SK-N-SH treated with all-trans-retinoic acid at 6 μM for 48 hours (cell line): ENCODE measurements around the gene HINT3.

Experiments used
- ARNTL ChIP-seq: fragments of 450-650 bp; formaldehyde crosslinking; IDR thresholded peaks from 2 replicates; pipeline ENCODE4 v1.5.0; 2020; ENCODE audit warnings: low read depth, mild to moderate bottlenecking, moderate library complexity, borderline replicate concordance
- CSDC2 ChIP-seq: fragments of 250-450 bp; sonication (Bioruptor Pico); IDR thresholded peaks from 2 replicates; pipeline ENCODE4 v1.5.0; 2020; ENCODE audit warnings: mild to moderate bottlenecking, moderate library complexity
- ISL1 ChIP-seq: fragments of 250-450 bp; sonication (Bioruptor Pico); IDR thresholded peaks from 2 replicates; pipeline ENCODE4 v2.1.2; 2022; ENCODE audit warnings: mild to moderate bottlenecking, moderate library complexity
- TOX ChIP-seq: fragments of 250-450 bp; sonication (Bioruptor Pico); IDR thresholded peaks from 2 replicates; pipeline ENCODE4 v1.8.0; 2021; ENCODE audit warnings: mild to moderate bottlenecking, moderate library complexity, borderline replicate concordance
- ZC3H10 ChIP-seq: fragments of 250-450 bp; sonication (Bioruptor Pico); IDR thresholded peaks from 2 replicates; pipeline ENCODE4 v1.5.1; 2021; ENCODE audit warnings: mild to moderate bottlenecking, moderate library complexity
- ZFP30 ChIP-seq: fragments of 450-650 bp; formaldehyde crosslinking; IDR thresholded peaks from 2 replicates; pipeline ENCODE4 v1.5.0; 2022; ENCODE audit warnings: mild to moderate bottlenecking, moderate library complexity
- ZNF8 ChIP-seq: fragments of 450-650 bp; formaldehyde crosslinking; IDR thresholded peaks from 2 replicates; pipeline ENCODE4 v1.5.0; 2020; ENCODE audit warnings: mild to moderate bottlenecking, moderate library complexity
- TF ChIP-seq, protein P1 (sequence below): fragments of 250-450 bp; sonication (Bioruptor Pico); IDR thresholded peaks from 2 replicates; pipeline ENCODE4 v1.5.1; 2020; ENCODE audit warnings: low read depth, mild to moderate bottlenecking, moderate library complexity
- TF ChIP-seq, protein P2 (sequence below): fragments of 250-450 bp; sonication (Bioruptor Pico); IDR thresholded peaks from 2 replicates; pipeline ENCODE4 v1.8.0; 2020; ENCODE audit warnings: mild to moderate bottlenecking, moderate library complexity, borderline replicate concordance
- TF ChIP-seq, protein P3 (sequence below): fragments of 250-450 bp; sonication (Bioruptor Pico); IDR thresholded peaks from 2 replicates; pipeline ENCODE4 v1.5.0; 2020; ENCODE audit warnings: mild to moderate bottlenecking, moderate library complexity
- TF ChIP-seq, protein P4 (sequence below): fragments of 250-450 bp; sonication (Bioruptor Pico); IDR thresholded peaks from 2 replicates; pipeline ENCODE4 v1.5.1; 2021; ENCODE audit warnings: mild to moderate bottlenecking, moderate library complexity

DNA sequence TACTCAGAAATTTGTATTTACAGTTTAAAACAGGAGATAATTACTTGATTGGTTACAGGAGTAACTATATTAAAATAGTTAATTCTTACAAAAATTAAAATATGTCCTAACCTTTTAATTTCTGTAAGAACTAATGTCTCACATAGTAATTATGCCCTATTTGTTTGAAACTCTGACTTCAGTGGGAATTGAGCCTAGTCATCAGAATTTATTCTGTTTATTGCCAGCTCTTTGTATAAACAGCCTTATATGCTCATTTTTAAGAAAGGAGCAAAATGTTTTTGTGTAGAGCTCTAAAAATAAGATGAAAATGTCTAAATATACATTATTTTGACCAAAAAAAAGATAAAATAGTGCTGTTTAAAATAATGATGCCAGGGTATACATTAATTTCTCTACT is 51.2 kb downstream of the HINT3 start:
- TF ChIP-seq, protein P1, sequence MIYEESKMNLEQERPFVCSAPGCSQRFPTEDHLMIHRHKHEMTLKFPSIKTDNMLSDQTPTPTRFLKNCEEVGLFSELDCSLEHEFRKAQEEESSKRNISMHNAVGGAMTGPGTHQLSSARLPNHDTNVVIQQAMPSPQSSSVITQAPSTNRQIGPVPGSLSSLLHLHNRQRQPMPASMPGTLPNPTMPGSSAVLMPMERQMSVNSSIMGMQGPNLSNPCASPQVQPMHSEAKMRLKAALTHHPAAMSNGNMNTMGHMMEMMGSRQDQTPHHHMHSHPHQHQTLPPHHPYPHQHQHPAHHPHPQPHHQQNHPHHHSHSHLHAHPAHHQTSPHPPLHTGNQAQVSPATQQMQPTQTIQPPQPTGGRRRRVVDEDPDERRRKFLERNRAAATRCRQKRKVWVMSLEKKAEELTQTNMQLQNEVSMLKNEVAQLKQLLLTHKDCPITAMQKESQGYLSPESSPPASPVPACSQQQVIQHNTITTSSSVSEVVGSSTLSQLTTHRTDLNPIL (CRISPR knock-in tag), result no peak
- TF ChIP-seq ISL1, result no peak
- TF ChIP-seq ZC3H10, result no peak
- TF ChIP-seq ZFP30 (CRISPR knock-in tag), result no peak
- TF ChIP-seq ARNTL (CRISPR knock-in tag), result no peak
- TF ChIP-seq, protein P2, sequence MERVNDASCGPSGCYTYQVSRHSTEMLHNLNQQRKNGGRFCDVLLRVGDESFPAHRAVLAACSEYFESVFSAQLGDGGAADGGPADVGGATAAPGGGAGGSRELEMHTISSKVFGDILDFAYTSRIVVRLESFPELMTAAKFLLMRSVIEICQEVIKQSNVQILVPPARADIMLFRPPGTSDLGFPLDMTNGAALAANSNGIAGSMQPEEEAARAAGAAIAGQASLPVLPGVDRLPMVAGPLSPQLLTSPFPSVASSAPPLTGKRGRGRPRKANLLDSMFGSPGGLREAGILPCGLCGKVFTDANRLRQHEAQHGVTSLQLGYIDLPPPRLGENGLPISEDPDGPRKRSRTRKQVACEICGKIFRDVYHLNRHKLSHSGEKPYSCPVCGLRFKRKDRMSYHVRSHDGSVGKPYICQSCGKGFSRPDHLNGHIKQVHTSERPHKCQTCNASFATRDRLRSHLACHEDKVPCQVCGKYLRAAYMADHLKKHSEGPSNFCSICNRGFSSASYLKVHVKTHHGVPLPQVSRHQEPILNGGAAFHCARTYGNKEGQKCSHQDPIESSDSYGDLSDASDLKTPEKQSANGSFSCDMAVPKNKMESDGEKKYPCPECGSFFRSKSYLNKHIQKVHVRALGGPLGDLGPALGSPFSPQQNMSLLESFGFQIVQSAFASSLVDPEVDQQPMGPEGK, result no peak
- TF ChIP-seq CSDC2 (CRISPR knock-in tag), result no peak
- no peak for TF ChIP-seq TOX (CRISPR knock-in tag)
- TF ChIP-seq, protein P3, sequence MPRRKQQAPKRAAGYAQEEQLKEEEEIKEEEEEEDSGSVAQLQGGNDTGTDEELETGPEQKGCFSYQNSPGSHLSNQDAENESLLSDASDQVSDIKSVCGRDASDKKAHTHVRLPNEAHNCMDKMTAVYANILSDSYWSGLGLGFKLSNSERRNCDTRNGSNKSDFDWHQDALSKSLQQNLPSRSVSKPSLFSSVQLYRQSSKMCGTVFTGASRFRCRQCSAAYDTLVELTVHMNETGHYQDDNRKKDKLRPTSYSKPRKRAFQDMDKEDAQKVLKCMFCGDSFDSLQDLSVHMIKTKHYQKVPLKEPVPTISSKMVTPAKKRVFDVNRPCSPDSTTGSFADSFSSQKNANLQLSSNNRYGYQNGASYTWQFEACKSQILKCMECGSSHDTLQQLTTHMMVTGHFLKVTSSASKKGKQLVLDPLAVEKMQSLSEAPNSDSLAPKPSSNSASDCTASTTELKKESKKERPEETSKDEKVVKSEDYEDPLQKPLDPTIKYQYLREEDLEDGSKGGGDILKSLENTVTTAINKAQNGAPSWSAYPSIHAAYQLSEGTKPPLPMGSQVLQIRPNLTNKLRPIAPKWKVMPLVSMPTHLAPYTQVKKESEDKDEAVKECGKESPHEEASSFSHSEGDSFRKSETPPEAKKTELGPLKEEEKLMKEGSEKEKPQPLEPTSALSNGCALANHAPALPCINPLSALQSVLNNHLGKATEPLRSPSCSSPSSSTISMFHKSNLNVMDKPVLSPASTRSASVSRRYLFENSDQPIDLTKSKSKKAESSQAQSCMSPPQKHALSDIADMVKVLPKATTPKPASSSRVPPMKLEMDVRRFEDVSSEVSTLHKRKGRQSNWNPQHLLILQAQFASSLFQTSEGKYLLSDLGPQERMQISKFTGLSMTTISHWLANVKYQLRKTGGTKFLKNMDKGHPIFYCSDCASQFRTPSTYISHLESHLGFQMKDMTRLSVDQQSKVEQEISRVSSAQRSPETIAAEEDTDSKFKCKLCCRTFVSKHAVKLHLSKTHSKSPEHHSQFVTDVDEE, result no peak
- TF ChIP-seq, protein P4, sequence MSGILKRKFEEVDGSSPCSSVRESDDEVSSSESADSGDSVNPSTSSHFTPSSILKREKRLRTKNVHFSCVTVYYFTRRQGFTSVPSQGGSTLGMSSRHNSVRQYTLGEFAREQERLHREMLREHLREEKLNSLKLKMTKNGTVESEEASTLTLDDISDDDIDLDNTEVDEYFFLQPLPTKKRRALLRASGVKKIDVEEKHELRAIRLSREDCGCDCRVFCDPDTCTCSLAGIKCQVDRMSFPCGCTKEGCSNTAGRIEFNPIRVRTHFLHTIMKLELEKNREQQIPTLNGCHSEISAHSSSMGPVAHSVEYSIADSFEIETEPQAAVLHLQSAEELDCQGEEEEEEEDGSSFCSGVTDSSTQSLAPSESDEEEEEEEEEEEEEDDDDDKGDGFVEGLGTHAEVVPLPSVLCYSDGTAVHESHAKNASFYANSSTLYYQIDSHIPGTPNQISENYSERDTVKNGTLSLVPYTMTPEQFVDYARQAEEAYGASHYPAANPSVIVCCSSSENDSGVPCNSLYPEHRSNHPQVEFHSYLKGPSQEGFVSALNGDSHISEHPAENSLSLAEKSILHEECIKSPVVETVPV, result no peak
- no peak for TF ChIP-seq ZNF8 (CRISPR knock-in tag)
